ENCODE data around the gene AHRR.

DNA sequence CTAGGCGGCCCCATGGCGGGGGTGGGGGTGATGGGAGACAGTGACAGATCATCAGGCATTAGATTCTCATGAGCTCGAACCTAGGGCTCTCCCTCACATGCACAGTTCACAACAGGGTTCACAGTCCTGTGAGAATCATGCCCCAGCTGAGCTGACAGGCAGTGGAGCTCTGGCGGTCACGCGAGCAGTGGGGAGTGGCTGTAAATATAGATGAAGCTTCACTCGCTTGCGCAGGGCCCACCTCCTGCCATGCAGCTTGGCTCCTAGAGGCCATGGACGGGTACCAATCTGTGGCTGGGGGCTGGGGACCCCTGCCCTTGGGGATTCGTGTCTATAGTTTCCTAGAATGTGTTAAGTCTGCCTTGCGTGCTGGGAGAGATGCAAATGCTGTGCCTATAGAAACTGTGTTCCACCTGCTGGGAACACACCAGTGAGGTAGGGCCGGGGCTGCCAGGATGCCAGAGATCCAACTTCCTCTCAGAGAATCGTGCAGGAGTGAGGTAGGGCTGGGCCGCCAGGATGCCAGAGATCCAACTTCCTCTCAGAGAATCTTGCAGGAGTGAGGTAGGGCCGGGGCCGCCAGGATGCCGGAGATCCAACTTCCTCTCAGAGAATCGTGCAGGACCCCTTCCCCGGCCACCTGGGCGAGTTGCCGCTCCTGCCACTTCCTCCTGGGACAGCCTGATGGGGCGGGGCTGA lies 107.4 kb downstream of the AHRR start:
- TF ChIP-seq, protein P1, sequence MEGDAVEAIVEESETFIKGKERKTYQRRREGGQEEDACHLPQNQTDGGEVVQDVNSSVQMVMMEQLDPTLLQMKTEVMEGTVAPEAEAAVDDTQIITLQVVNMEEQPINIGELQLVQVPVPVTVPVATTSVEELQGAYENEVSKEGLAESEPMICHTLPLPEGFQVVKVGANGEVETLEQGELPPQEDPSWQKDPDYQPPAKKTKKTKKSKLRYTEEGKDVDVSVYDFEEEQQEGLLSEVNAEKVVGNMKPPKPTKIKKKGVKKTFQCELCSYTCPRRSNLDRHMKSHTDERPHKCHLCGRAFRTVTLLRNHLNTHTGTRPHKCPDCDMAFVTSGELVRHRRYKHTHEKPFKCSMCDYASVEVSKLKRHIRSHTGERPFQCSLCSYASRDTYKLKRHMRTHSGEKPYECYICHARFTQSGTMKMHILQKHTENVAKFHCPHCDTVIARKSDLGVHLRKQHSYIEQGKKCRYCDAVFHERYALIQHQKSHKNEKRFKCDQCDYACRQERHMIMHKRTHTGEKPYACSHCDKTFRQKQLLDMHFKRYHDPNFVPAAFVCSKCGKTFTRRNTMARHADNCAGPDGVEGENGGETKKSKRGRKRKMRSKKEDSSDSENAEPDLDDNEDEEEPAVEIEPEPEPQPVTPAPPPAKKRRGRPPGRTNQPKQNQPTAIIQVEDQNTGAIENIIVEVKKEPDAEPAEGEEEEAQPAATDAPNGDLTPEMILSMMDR (IDR thresholded peaks at IDR 0.05): no peak
- no peak for TF ChIP-seq POLR2A (IDR thresholded peaks at IDR 0.05)
- TF ChIP-seq POLR2AphosphoS5 (IDR thresholded peaks at IDR 0.05): no peak

Measured in sigmoid colon (tissue), 4 donors.